Esophagus muscularis mucosa (tissue), 4 donors: Measurements from ENCODE around the gene ANTXR1. TPM values are rescaled to one million over a fixed set of nuclear protein-coding genes. Genes with fewer than 3 reads are reported as not detected.

ENCODE experiments used
- DNase-seq: peaks from one replicate; pipeline ENCODE4 v3.0.0-alpha.2; 2017; ENCODE audit errors: extremely low spot score
- H3K27ac ChIP-seq, 4 donors: fragments of 200-600 bp; sonication (generic); replicated peaks in 1 of 4; 1 replicate in 3 of 4; 2 replicates in 1 of 4; pipeline ENCODE4 v1.5.1; 2016 to 2019; ENCODE audit warnings: mild to moderate bottlenecking in 1 of 4
- H3K27me3 ChIP-seq, 4 donors: fragments of 200-600 bp; sonication (generic); one replicate each; pipeline versions ENCODE4 v1.5.1 to v1.6.0; 2016 to 2019
- H3K36me3 ChIP-seq, 4 donors: fragments of 200-600 bp; sonication (generic); one replicate each; pipeline ENCODE4 v1.5.1; 2016 to 2019
- H3K4me1 ChIP-seq, 4 donors: fragments of 200-600 bp; sonication (generic); one replicate each; pipeline ENCODE4 v1.5.1; 2016 to 2019
- H3K4me3 ChIP-seq, 4 donors: fragments of 200-600 bp; sonication (generic); 1 replicate in 2 of 4; 2 replicates in 2 of 4; pipeline ENCODE4 v1.5.1; 2016 to 2019; ENCODE audit warnings: mild to moderate bottlenecking in 4 of 4, moderate library complexity in 1 of 4
- H3K9me3 ChIP-seq, 4 donors: fragments of 200-600 bp; sonication (generic); 1 replicate in 3 of 4; 2 replicates in 1 of 4; pipeline ENCODE4 v1.5.1; 2016 to 2019
- CTCF ChIP-seq, 3 experiments: fragments of 200-600 bp in 2 of 3; fragments of 450-650 bp in 1 of 3; sonication (generic) in 2 of 3; IDR thresholded peaks; one replicate each; pipeline ENCODE4 v1.5.1; 2017 to 2019; ENCODE audit warnings: antibody characterized with exemption in 3 of 3, mild to moderate bottlenecking in 2 of 3, moderate library complexity in 1 of 3
- EP300 ChIP-seq: sonication (generic); formaldehyde crosslinking; IDR thresholded peaks from one replicate; pipeline ENCODE4 v1.6.1; 2017; ENCODE audit warnings: antibody characterized with exemption
- POLR2A ChIP-seq: fragments of 450-650 bp; IDR thresholded peaks from one replicate; pipeline ENCODE4 v1.6.1; 2017; ENCODE audit warnings: antibody characterized with exemption, moderate library complexity, mild to moderate bottlenecking, low read depth
- POLR2AphosphoS5 ChIP-seq, 2 donors: sonication (generic); formaldehyde crosslinking; IDR thresholded peaks; one replicate each; pipeline ENCODE4 v1.6.1; 2017; ENCODE audit warnings: antibody characterized with exemption in 2 of 2
- WGBS: methylation state at CpG from one replicate; pipeline ENCODE4 v1.1.5; 2018; 5-methylcytosine and 5-hydroxymethylcytosine counted together
- intact Hi-C: fragments of 100-400 bp; cut with DNase I; formaldehyde crosslinking; loops from one replicate; pipeline ENCODE4 v1.15.1; 2023
- total RNA-seq, 4 donors: library from RNA; depleted of rRNA; stranded (reverse); fragments of >200 nt; gene quantifications; one replicate each; pipeline versions ENCODE4 v1.1.0 to v1.2.1, GENCODE V29; 2016

The ANTXR1 gene
- total RNA-seq, 4 donors from 2014 or later: 74.6 to 115 (median 92.1) TPM

GRCh38 chr2:69154106-69154505 lies 141.1 kb downstream of the ANTXR1 start:
- WGBS: 7% methylated on average over 2 of the region's 2 CpGs
- intact Hi-C loops: no loop called here
- Histone ChIP-seq H3K4me3 (no peak overlapping the region), H3K27ac (peak overlapping the region; percentile 55 to 66 (median 58)), H3K27me3 (no peaks in the 10 kb centered on the region), H3K36me3 (peaks cover 0 to 22% (median 3%) of the 10 kb centered on the region in 4 donors), H3K9me3 (no peaks in the 10 kb centered on the region), H3K4me1 (peaks cover 36 to 53% (median 51%) of the 10 kb centered on the region in 4 donors)
- no peak for DNase-seq
- TF ChIP-seq CTCF (IDR thresholded peaks at IDR 0.05) (no peak), POLR2AphosphoS5 (IDR thresholded peaks at IDR 0.05) (no peak), EP300 (no peak), POLR2A (no peak)

- H3K4me3 ChIP-seq: no peak overlapping the region
- no peaks in the 10 kb centered on the region for H3K27me3 ChIP-seq
- no peak overlapping the region for H3K27ac ChIP-seq
- H3K4me1 ChIP-seq: peaks cover 33 to 55% (median 48%) of the 10 kb centered on the region in 4 donors
- TF ChIP-seq POLR2AphosphoS5 (IDR thresholded peaks at IDR 0.05) (no peak), CTCF (IDR thresholded peaks at IDR 0.05) (no peak), POLR2A (no peak), EP300 (no peak)
- WGBS: 92% methylated on average over 10 of the region's 10 CpGs
- no peaks in the 10 kb centered on the region for H3K9me3 ChIP-seq
- DNase-seq: no peak
- intact Hi-C loops: no loop called here
- H3K36me3 ChIP-seq: peaks cover 0 to 22% (median 3%) of the 10 kb centered on the region in 4 donors
Measured at GRCh38 chr2:69156624-69157023, 143.6 kb downstream of the ANTXR1 start.

GRCh38 chr2:69157441-69157840 lies 144.5 kb downstream of the ANTXR1 start:
- H3K27ac ChIP-seq: no peak overlapping the region
- peaks cover 28 to 54% (median 48%) of the 10 kb centered on the region in 4 donors for H3K4me1 ChIP-seq
- no peak for TF ChIP-seq POLR2AphosphoS5 (IDR thresholded peaks at IDR 0.05)
- TF ChIP-seq EP300: no peak
- TF ChIP-seq CTCF (IDR thresholded peaks at IDR 0.05): no peak
- no peak for TF ChIP-seq POLR2A
- DNase-seq: no peak
- H3K36me3 ChIP-seq: peaks cover 0 to 22% (median 3%) of the 10 kb centered on the region in 4 donors
- intact Hi-C loops: no loop called here
- no peaks in the 10 kb centered on the region for H3K27me3 ChIP-seq
- no peaks in the 10 kb centered on the region for H3K9me3 ChIP-seq
- WGBS: 91% methylated on average over 3 of the region's 3 CpGs
- no peak overlapping the region for H3K4me3 ChIP-seq

GRCh38 chr2:69159986-69160385 lies 147.0 kb downstream of the ANTXR1 start:
- H3K4me3 ChIP-seq: no peak overlapping the region
- H3K27ac ChIP-seq: peak overlapping the region in 3 of 4 donors; percentile 25 to 37 (median 35)
- H3K9me3 ChIP-seq: no peaks in the 10 kb centered on the region
- intact Hi-C loops: no loop called here
- WGBS: 81% methylated on average over 6 of the region's 6 CpGs
- no peaks in the 10 kb centered on the region for H3K27me3 ChIP-seq
- no peak for TF ChIP-seq CTCF (IDR thresholded peaks at IDR 0.05)
- no peak for TF ChIP-seq POLR2A
- no peak for TF ChIP-seq POLR2AphosphoS5 (IDR thresholded peaks at IDR 0.05)
- no peak for TF ChIP-seq EP300
- H3K36me3 ChIP-seq: peaks cover 0 to 18% (median 3%) of the 10 kb centered on the region in 4 donors
- no peak for DNase-seq
- peaks cover 27 to 54% (median 50%) of the 10 kb centered on the region in 4 donors for H3K4me1 ChIP-seq

- DNase-seq: no peak
- peak overlapping the region; percentile 63 to 75 (median 66) for H3K27ac ChIP-seq
Measured at GRCh38 chr2:69162057-69162456, 149.1 kb downstream of the ANTXR1 start.

More at GRCh38 chr2:69162057-69162456, 149.1 kb downstream of the ANTXR1 start:
- Histone ChIP-seq H3K36me3 (peaks cover 0 to 9% (median under 1%) of the 10 kb centered on the region in 4 donors), H3K9me3 (no peaks in the 10 kb centered on the region), H3K4me1 (peaks cover 31 to 67% (median 64%) of the 10 kb centered on the region in 4 donors), H3K27me3 (no peaks in the 10 kb centered on the region), H3K4me3 (no peak overlapping the region)
- no peak for TF ChIP-seq POLR2AphosphoS5 (IDR thresholded peaks at IDR 0.05)
- no peak for TF ChIP-seq EP300
- TF ChIP-seq CTCF (IDR thresholded peaks at IDR 0.05): no peak
- TF ChIP-seq POLR2A: no peak
- intact Hi-C loops: no loop called here
